H9 (cell line): Measurements from ENCODE around the gene TSC22D1. TPM values are rescaled to one million over a fixed set of nuclear protein-coding genes. Genes with fewer than 3 reads are reported as not detected.

ENCODE experiments used
- DNase-seq: peaks from one replicate; pipeline ENCODE4 v3.0.0-alpha.2; 2017
- H2AFZ ChIP-seq: one replicate; pipeline ENCODE4 v1.6.1; 2013; ENCODE audit warnings: mild to moderate bottlenecking, low read length, control low read depth, moderate library complexity
- H2AK5ac ChIP-seq: 2 replicates; pipeline ENCODE4 v1.6.1; 2013; ENCODE audit warnings: low read length, control low read depth, mixed read lengths; ENCODE audit not compliant: insufficient read length
- H2BK120ac ChIP-seq: one replicate; pipeline ENCODE4 v1.6.1; 2013; ENCODE audit warnings: low read depth, mild to moderate bottlenecking, low read length, control low read depth, inconsistent platforms; ENCODE audit not compliant: poor library complexity, severe bottlenecking
- H2BK12ac ChIP-seq: 2 replicates; pipeline ENCODE4 v1.6.1; 2013; ENCODE audit warnings: low read length, control low read depth, mixed read lengths, low read depth; ENCODE audit not compliant: insufficient read length
- H2BK15ac ChIP-seq: 2 replicates; pipeline ENCODE4 v1.6.1; 2013; ENCODE audit warnings: low read depth, low read length, control low read depth
- H2BK20ac ChIP-seq: one replicate; pipeline ENCODE4 v1.6.1; 2013; ENCODE audit warnings: low read depth, mild to moderate bottlenecking, low read length, control low read depth, inconsistent platforms; ENCODE audit not compliant: poor library complexity, severe bottlenecking
- H2BK5ac ChIP-seq: 2 replicates; pipeline ENCODE4 v1.6.1; 2013; ENCODE audit warnings: low read length, control low read depth, mixed read lengths; ENCODE audit not compliant: insufficient read length
- H3K14ac ChIP-seq: 2 replicates; pipeline ENCODE4 v1.6.1; 2013; ENCODE audit warnings: low read length, control low read depth; ENCODE audit not compliant: insufficient read depth
- H3K18ac ChIP-seq: 2 replicates; pipeline ENCODE4 v1.6.1; 2013; ENCODE audit warnings: low read depth, mild to moderate bottlenecking, mixed read lengths, low read length, control low read depth; ENCODE audit not compliant: insufficient read length
- H3K23ac ChIP-seq: 2 replicates; pipeline ENCODE4 v1.6.1; 2013; ENCODE audit warnings: low read length, control low read depth, mixed read lengths, low read depth; ENCODE audit not compliant: insufficient read length
- H3K23me2 ChIP-seq: 2 replicates; pipeline ENCODE4 v1.6.1; 2013; ENCODE audit warnings: low read depth, mild to moderate bottlenecking, mixed read lengths, low read length, control low read depth; ENCODE audit not compliant: insufficient read length, poor library complexity, severe bottlenecking
- H3K27ac ChIP-seq: 2 replicates; pipeline ENCODE4 v1.5.1; 2013; ENCODE audit warnings: low read length, control low read depth, mixed read lengths, low read depth; ENCODE audit not compliant: insufficient read length
- H3K27me3 ChIP-seq: 2 replicates; pipeline ENCODE4 v1.6.1; 2013; ENCODE audit warnings: low read length, control low read depth, inconsistent platforms; ENCODE audit not compliant: insufficient read depth
- H3K4ac ChIP-seq: 2 replicates; pipeline ENCODE4 v1.6.1; 2013; ENCODE audit warnings: low read depth, mild to moderate bottlenecking, control low read depth, inconsistent platforms, low read length, moderate library complexity
- H3K4me1 ChIP-seq: 2 replicates; pipeline ENCODE4 v1.6.1; 2013; ENCODE audit warnings: low read length, control low read depth, inconsistent platforms; ENCODE audit not compliant: insufficient read depth
- H3K4me2 ChIP-seq: 2 replicates; pipeline ENCODE4 v1.6.1; 2013; ENCODE audit warnings: low read length, control low read depth, mixed read lengths; ENCODE audit not compliant: insufficient read length, insufficient read depth
- H3K56ac ChIP-seq: 2 replicates; pipeline ENCODE4 v1.6.1; 2013; ENCODE audit warnings: low read depth, mild to moderate bottlenecking, mixed read lengths, low read length, control low read depth; ENCODE audit not compliant: insufficient read length
- H3K79me1 ChIP-seq: 2 replicates; pipeline ENCODE4 v1.6.1; 2013; ENCODE audit warnings: low read depth, mild to moderate bottlenecking, moderate library complexity, low read length, control low read depth, inconsistent platforms; ENCODE audit not compliant: insufficient read depth, poor library complexity, severe bottlenecking
- H3K79me2 ChIP-seq: 2 replicates; pipeline ENCODE4 v1.6.1; 2013; ENCODE audit warnings: low read length, control low read depth, inconsistent platforms; ENCODE audit not compliant: insufficient read depth
- H3K9ac ChIP-seq: 2 replicates; pipeline ENCODE4 v1.6.1; 2013; ENCODE audit warnings: low read length, control low read depth, mixed read lengths; ENCODE audit not compliant: insufficient read length; ENCODE audit errors: extremely low read depth
- H3K9me3 ChIP-seq: one replicate; pipeline ENCODE4 v1.6.1; 2013; ENCODE audit warnings: low read depth, low read length, inconsistent platforms; ENCODE audit not compliant: control insufficient read depth
- H3T11ph ChIP-seq: one replicate; pipeline ENCODE4 v1.6.1; 2013; ENCODE audit warnings: mild to moderate bottlenecking, low read length, control low read depth, inconsistent platforms
- H4K20me1 ChIP-seq: one replicate; pipeline ENCODE4 v1.6.1; 2013; ENCODE audit not compliant: control insufficient read depth, insufficient read length, insufficient read depth
- H4K5ac ChIP-seq: 2 replicates; pipeline ENCODE4 v1.6.1; 2013; ENCODE audit warnings: low read depth, mild to moderate bottlenecking, mixed read lengths, low read length, control low read depth; ENCODE audit not compliant: insufficient read length
- H4K8ac ChIP-seq: replicated peaks from 2 replicates; pipeline ENCODE4 v1.6.1; 2013; ENCODE audit warnings: low read length, control low read depth, mixed read lengths, low read depth; ENCODE audit not compliant: insufficient read length
- H4K91ac ChIP-seq: 2 replicates; pipeline ENCODE4 v1.6.1; 2013; ENCODE audit warnings: low read depth, mild to moderate bottlenecking, moderate library complexity, mixed read lengths, low read length, control low read depth; ENCODE audit not compliant: insufficient read length
- H3K27ac Mint-ChIP-seq, 3 experiments: 2 replicates in 2 of 3; 3 replicates in 1 of 3; pipeline ENCODE4 v1.8.0; 2020 to 2021; ENCODE audit warnings: mixed read lengths in 3 of 3, mild to moderate bottlenecking in 1 of 3, moderate library complexity in 1 of 3
- H3K27me3 Mint-ChIP-seq: 2 replicates; pipeline ENCODE4 v1.8.0; 2021; ENCODE audit warnings: low read depth, mild to moderate bottlenecking, moderate library complexity, mixed read lengths
- H3K36me3 Mint-ChIP-seq, 3 experiments: 2 replicates in 2 of 3; 3 replicates in 1 of 3; pipeline ENCODE4 v1.8.0; 2020 to 2021; ENCODE audit warnings: low read depth in 3 of 3, mixed read lengths in 3 of 3; ENCODE audit not compliant: insufficient read depth in 1 of 3
- H3K4me1 Mint-ChIP-seq, 2 experiments: 2 replicates each; pipeline ENCODE4 v1.8.0; 2020; ENCODE audit warnings: mixed read lengths in 2 of 2
- H3K4me3 Mint-ChIP-seq, 2 experiments: 2 replicates in 1 of 2; 3 replicates in 1 of 2; pipeline ENCODE4 v1.8.0; 2020 to 2021; ENCODE audit warnings: mild to moderate bottlenecking in 2 of 2, mixed read lengths in 2 of 2, moderate library complexity in 1 of 2
- H3K9me3 Mint-ChIP-seq, 2 experiments: 2 replicates in 1 of 2; 3 replicates in 1 of 2; pipeline ENCODE4 v1.8.0; 2020; ENCODE audit warnings: mild to moderate bottlenecking in 2 of 2, mixed read lengths in 2 of 2, moderate library complexity in 1 of 2
- CTCF ChIP-seq: fragments of 200-600 bp; sonication (generic); conservative IDR thresholded peaks from 3 replicates; pipeline ENCODE4 v1.8.0; 2021; ENCODE audit warnings: antibody characterized with exemption, mild to moderate bottlenecking
- WGBS: extraction: QIAGEN DNeasy Blood & Tissue Kit; methylation state at CpG from one replicate; pipeline ENCODE4 v1.1.7; 2013; ENCODE audit warnings: missing lambda C conversion rate, low lambda C conversion rate, mixed read lengths; ENCODE audit not compliant: insufficient read length; ENCODE audit errors: extremely low coverage; 5-methylcytosine and 5-hydroxymethylcytosine counted together
- total RNA-seq: library from RNA; stranded (reverse); gene quantifications from 2 replicates; pipeline ENCODE4 v1.2.1, GENCODE V29; 2021

TSC22D1 gene
- total RNA-seq, 1 experiment from 2014 or later = 76.7 TPM

GRCh38 chr13:44426461-44426860 is 149.7 kb downstream of the TSC22D1 start:
- no peak overlapping the region for H2BK15ac ChIP-seq
- no peak overlapping the region for H2AK5ac ChIP-seq
- no peak for TF ChIP-seq CTCF
- H2BK12ac ChIP-seq = no peak overlapping the region
- no peak overlapping the region for H3K27ac ChIP-seq
- H3K23me2 ChIP-seq = no peaks in the 10 kb centered on the region
- H3K9ac ChIP-seq = no peak overlapping the region
- H2AFZ ChIP-seq = no peak overlapping the region
- H2BK120ac ChIP-seq = no peak overlapping the region
- H2BK5ac ChIP-seq = no peak overlapping the region
- no peaks in the 10 kb centered on the region for H3K79me1 ChIP-seq
- H3K27ac Mint-ChIP-seq = no peak overlapping the region
- no CpG with 5 or more reads among the region's 3 CpGs for WGBS
- no peak for DNase-seq
- H3K79me2 ChIP-seq = no peaks in the 10 kb centered on the region
- no peak overlapping the region for H3T11ph ChIP-seq
- H3K27me3 Mint-ChIP-seq = peaks cover 24% of the 10 kb centered on the region
- H4K91ac ChIP-seq = no peak overlapping the region
- peaks cover 6 to 15% of the 10 kb centered on the region in 2 experiments; a peak in 3 of 4 replicates for H3K4me1 Mint-ChIP-seq
- H4K8ac ChIP-seq = no peak overlapping the region
- H3K9me3 Mint-ChIP-seq = peaks cover 0 to 4% of the 10 kb centered on the region in 2 experiments; a peak in 1 of 5 replicates
- H3K18ac ChIP-seq = no peak overlapping the region
- no peak overlapping the region for H3K4me2 ChIP-seq
- no peak overlapping the region for H3K4me3 Mint-ChIP-seq
- H3K27me3 ChIP-seq = no peaks in the 10 kb centered on the region
- no peak overlapping the region for H3K23ac ChIP-seq
- no peak overlapping the region for H3K14ac ChIP-seq
- H3K4me1 ChIP-seq = no peaks in the 10 kb centered on the region
- peaks cover 0 to 5% (median 4%) of the 10 kb centered on the region in 3 experiments; a peak in 5 of 7 replicates for H3K36me3 Mint-ChIP-seq
- no peaks in the 10 kb centered on the region for H4K20me1 ChIP-seq
- no peak overlapping the region for H4K5ac ChIP-seq
- H2BK20ac ChIP-seq = no peak overlapping the region
- no peak overlapping the region for H3K56ac ChIP-seq
- no peak overlapping the region for H3K4ac ChIP-seq
- no peaks in the 10 kb centered on the region for H3K9me3 ChIP-seq
